RWPE2 (cell line): ENCODE results near the gene C11orf24.

Source experiments
- ATAC-seq: fragments of 200-7000 bp; cut with Tn5 transposase; 3 replicates; pipeline ENCODE4 v1.9.1; 2021; ENCODE audit warnings: low read depth
- DNase-seq: peaks from one replicate; pipeline ENCODE4 v3.0.0-alpha.2; 2020; ENCODE audit warnings: low spot score
- H3K27ac ChIP-seq: fragments of 450-650 bp; 2 replicates; pipeline ENCODE4 v1.5.1; 2017; ENCODE audit warnings: mild to moderate bottlenecking; ENCODE audit not compliant: poor library complexity, severe bottlenecking
- H3K27me3 ChIP-seq: fragments of 250-450 bp; sonication (Bioruptor Pico); 2 replicates; pipeline ENCODE4 v1.5.1; 2021; ENCODE audit warnings: mild to moderate bottlenecking, moderate library complexity; ENCODE audit not compliant: insufficient read depth, poor library complexity, severe bottlenecking
- H3K36me3 ChIP-seq: fragments of 250-450 bp; sonication (Bioruptor Pico); 2 replicates; pipeline ENCODE4 v1.5.1; 2020; ENCODE audit warnings: low read depth, mild to moderate bottlenecking, moderate library complexity
- H3K4me1 ChIP-seq: fragments of 250-450 bp; sonication (Bioruptor Pico); 2 replicates; pipeline ENCODE4 v1.5.1; 2021; ENCODE audit warnings: mild to moderate bottlenecking, moderate library complexity; ENCODE audit not compliant: insufficient read depth, poor library complexity, severe bottlenecking
- H3K4me3 ChIP-seq: fragments of 250-450 bp; sonication (Bioruptor Pico); 2 replicates; pipeline ENCODE4 v1.5.1; 2021; ENCODE audit warnings: mild to moderate bottlenecking, moderate library complexity; ENCODE audit not compliant: severe bottlenecking
- H3K9me3 ChIP-seq: fragments of 250-450 bp; sonication (Bioruptor Pico); 2 replicates; pipeline ENCODE4 v1.5.1; 2021; ENCODE audit warnings: mild to moderate bottlenecking, moderate library complexity; ENCODE audit not compliant: severe bottlenecking
- CTCF ChIP-seq: fragments of 450-650 bp; IDR thresholded peaks from one replicate; pipeline ENCODE4 v1.5.1; 2017; ENCODE audit warnings: mild to moderate bottlenecking, moderate library complexity; ENCODE audit not compliant: poor library complexity, severe bottlenecking

Gene C11orf24

GRCh38 chr11:68259122-68259959 lies 12.4 kb downstream of the C11orf24 start:
- Histone ChIP-seq H3K27ac (no peak overlapping the region), H3K36me3 (peaks cover 13% of the 10 kb centered on the region), H3K9me3 (no peaks in the 10 kb centered on the region), H3K4me3 (no peak overlapping the region), H3K27me3 (no peaks in the 10 kb centered on the region), H3K4me1 (no peaks in the 10 kb centered on the region)
- DNase-seq (no peak), ATAC-seq (no peak)
- TF ChIP-seq CTCF: no peak

DNA sequence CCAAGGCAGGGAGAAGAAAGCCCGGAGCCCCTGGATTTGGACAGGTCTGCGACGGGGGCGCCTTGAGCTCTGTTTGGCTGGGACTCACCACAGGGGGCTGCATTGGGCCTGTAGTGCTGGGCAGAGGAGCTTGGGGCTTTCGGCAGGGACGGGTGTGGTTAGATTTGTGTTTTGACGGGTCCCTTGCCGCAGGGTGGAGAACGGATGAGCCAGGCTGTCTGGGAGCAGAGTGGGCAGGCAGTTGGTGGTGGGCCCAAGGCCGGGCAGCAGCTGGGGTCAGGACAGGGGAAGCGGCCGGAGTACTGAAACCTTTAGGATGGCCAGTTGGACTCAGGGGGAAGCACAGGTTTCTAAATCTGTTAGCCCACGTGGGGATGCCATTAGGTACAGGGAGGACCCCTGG lies 13.4 kb downstream of the C11orf24 start:
- no peaks in the 10 kb centered on the region for H3K4me1 ChIP-seq
- DNase-seq (no peak), ATAC-seq (no peak)
- H3K27me3 ChIP-seq: no peaks in the 10 kb centered on the region
- no peak overlapping the region for H3K27ac ChIP-seq
- TF ChIP-seq CTCF: no peak
- H3K9me3 ChIP-seq: no peaks in the 10 kb centered on the region
- no peak overlapping the region for H3K4me3 ChIP-seq
- H3K36me3 ChIP-seq: peaks cover 13% of the 10 kb centered on the region

GRCh38 chr11:68257477-68258362 lies 14.1 kb downstream of the C11orf24 start:
- DNase-seq: no peak
- peak; percentile 90 for TF ChIP-seq CTCF
- H3K4me1 ChIP-seq: no peaks in the 10 kb centered on the region
- H3K9me3 ChIP-seq: no peaks in the 10 kb centered on the region
- ATAC-seq: peak; percentile 80
- H3K36me3 ChIP-seq: peaks cover 10% of the 10 kb centered on the region; the same call in 1 of the 2 replicates
- no peaks in the 10 kb centered on the region for H3K27me3 ChIP-seq
- H3K27ac ChIP-seq: no peak overlapping the region
- H3K4me3 ChIP-seq: no peak overlapping the region

- Histone ChIP-seq H3K27ac (no peak overlapping the region), H3K4me3 (no peak overlapping the region)
These were observed 15.4 kb downstream of the C11orf24 start for GRCh38 chr11:68256331-68256741.

More at GRCh38 chr11:68256331-68256741, 15.4 kb downstream of the C11orf24 start:
- DNase-seq (no peak), ATAC-seq (no peak)
- Histone ChIP-seq H3K4me1 (no peaks in the 10 kb centered on the region), H3K36me3 (0 out of 2 replicates have a peak, but pooled peaks cover under 1% of the 10 kb centered on the region), H3K9me3 (no peaks in the 10 kb centered on the region), H3K27me3 (no peaks in the 10 kb centered on the region)
- no peak for TF ChIP-seq CTCF
